ENCODE results near the gene KRTAP4-11. TPM values are rescaled to one million over a fixed set of nuclear protein-coding genes. Genes with fewer than 3 reads are reported as not detected.

KRTAP4-11 gene
- total and polyA plus RNA-seq, 2 of the 8 experiments (the other 6 are each of a cell fraction or from before 2014, with no cell fraction given): not detected

GRCh38 chr17:41147531-41148204, 29.5 kb upstream of the KRTAP4-11 start:
- POLR2A ChIA-PET (ENCODE audit: partially characterized antibody): no interaction called here
- H2BK120ac ChIP-seq (replicated peaks; ENCODE audit: low read depth, low read length): no peak overlapping the region
- H2BK5ac ChIP-seq (ENCODE audit: low read depth, low read length): no peak overlapping the region
- no peaks in the 10 kb centered on the region for H3K79me2 ChIP-seq (ENCODE audit: control insufficient read depth in 1 of 2, insufficient read depth in 2 of 2, low read length in 2 of 2)
- CTCF ChIA-PET (ENCODE audit: partially characterized antibody): no interaction called here
- no peak overlapping the region for H2BK15ac ChIP-seq (ENCODE audit: low read length)
- no peak overlapping the region for H3K23ac ChIP-seq (ENCODE audit: insufficient read length)
- H2AFZ ChIP-seq (ENCODE audit: low read length): no peak overlapping the region
- no peak overlapping the region for H3K4ac ChIP-seq (replicated peaks; ENCODE audit: insufficient read length, low read depth, low read length)
- FAIRE-seq: no peak
- H3K36me3 ChIP-seq (ENCODE audit: control insufficient read depth in 2 of 4, insufficient read depth in 4 of 4, low read length in 3 of 4): no peaks in the 10 kb centered on the region
- no peak overlapping the region for H3K56ac ChIP-seq (replicated peaks; ENCODE audit: insufficient read length, low read depth, low read length)
- H3K4me3 ChIP-seq (ENCODE audit: extremely low read depth in 1 of 4, insufficient read depth in 2 of 4, low read depth in 3 of 4, low read length in 4 of 4): no peak overlapping the region
- H4K8ac ChIP-seq (ENCODE audit: extremely low read depth, insufficient read depth, low read length): no peak overlapping the region
- peaks cover 2% of the 10 kb centered on the region; the same call in 1 of the 2 replicates for H3K23me2 ChIP-seq (ENCODE audit: low read depth, low read length)
- H3K9me3 ChIP-seq (ENCODE audit: insufficient read depth in 2 of 2, low read depth in 1 of 2, low read length in 1 of 2): peaks cover 0 to 3% of the 10 kb centered on the region in 2 experiments; a peak in 1 of 4 replicates
- no peaks in the 10 kb centered on the region for H4K20me1 ChIP-seq (replicated peaks in 1 of 2; ENCODE audit: control insufficient read depth in 1 of 2, insufficient read depth in 2 of 2, low read length in 2 of 2)
- H4K91ac ChIP-seq (replicated peaks; ENCODE audit: insufficient read length, low read length): no peak overlapping the region
- 97% methylated on average over 2 of the region's 2 CpGs; no CpG with 5 or more reads in 1 of the 2 experiments for WGBS, 2 experiments (ENCODE audit: extremely low coverage in 1 of 2, insufficient coverage in 1 of 2, insufficient read length in 1 of 2, insufficient replicate concordance in 2 of 2, low coverage in 1 of 2, low lambda C conversion rate in 2 of 2, missing lambda C conversion rate in 1 of 2)
- H3K4me2 ChIP-seq (ENCODE audit: insufficient read depth in 1 of 2, low read depth in 2 of 2, low read length in 2 of 2): no peak overlapping the region
- H3K14ac ChIP-seq (ENCODE audit: insufficient read length): no peak overlapping the region
- no peaks in the 10 kb centered on the region for H3K79me1 ChIP-seq (ENCODE audit: low read depth, low read length)
- H2BK20ac ChIP-seq (ENCODE audit: low read length): no peak overlapping the region
- no peak overlapping the region for H4K5ac ChIP-seq (ENCODE audit: insufficient read length, low read depth, low read length)
- H3K4me1 ChIP-seq (replicated peaks in 1 of 4; ENCODE audit: control insufficient read depth in 3 of 4, insufficient read depth in 4 of 4, low read length in 3 of 4): no peaks in the 10 kb centered on the region
- DNase-seq (ENCODE audit: low read depth in 1 of 2, low spot score in 2 of 2): no peak
- H3K27me3 ChIP-seq (replicated peaks in 1 of 4; ENCODE audit: control insufficient read depth in 3 of 4, extremely low read depth in 1 of 4, insufficient read depth in 3 of 4, low read length in 3 of 4): no peaks in the 10 kb centered on the region
- H3K9ac ChIP-seq (replicated peaks in 1 of 4; ENCODE audit: extremely low read depth in 1 of 4, low read depth in 3 of 4, low read length in 3 of 4): no peak overlapping the region
- H3K18ac ChIP-seq (ENCODE audit: extremely low read depth, low read length): no peak overlapping the region
- H2AK5ac ChIP-seq (ENCODE audit: low read depth, low read length): no peak overlapping the region
- H2BK12ac ChIP-seq (ENCODE audit: low read depth, low read length): no peak overlapping the region
- no peak overlapping the region for H3K27ac ChIP-seq (ENCODE audit: low read depth, low read length)
- TF ChIP-seq MAFK (IDR thresholded peaks at IDR 0.05; ENCODE audit: low read depth, low read length) (no peak), TAF1 (IDR thresholded peaks at IDR 0.05; ENCODE audit: low read depth, low read length) (no peak), TAF7 (optimal IDR thresholded peaks at IDR 0.05; ENCODE audit: borderline replicate concordance, low read depth, low read length) (no peak), CHD2 (IDR thresholded peaks at IDR 0.05; ENCODE audit: low read length) (no peak), TBP (IDR thresholded peaks at IDR 0.05; ENCODE audit: low read depth, low read length) (no peak)
